Right lobe of liver (tissue), 6 donors: ENCODE results near the gene SLC52A3. TPM values are rescaled to one million over a fixed set of nuclear protein-coding genes. Genes with fewer than 3 reads are reported as not detected.

ENCODE experiments used
- ATAC-seq, 4 donors: fragments of 200-7000 bp; cut with Tn5 transposase; one replicate each; pipeline ENCODE4 v1.9.1; 2020; ENCODE audit warnings: mild to moderate bottlenecking in 4 of 4, moderate library complexity in 4 of 4
- DNase-seq, 3 donors: peaks; one replicate each; pipeline ENCODE4 v3.0.0-alpha.2; 2020
- H3K27ac ChIP-seq, 3 donors: fragments of 200-600 bp; one replicate each; pipeline ENCODE4 v1.8.0; 2022
- H3K27me3 ChIP-seq, 2 donors: fragments of 200-600 bp; one replicate each; pipeline ENCODE4 v1.8.0; 2022
- H3K36me3 ChIP-seq, 4 donors: fragments of 200-600 bp; sonication (generic) in 1 of 4; one replicate each; pipeline versions ENCODE4 v1.5.1 to v1.8.0; 2017 to 2022; ENCODE audit warnings: control low read depth in 1 of 4
- H3K4me1 ChIP-seq, 4 donors: fragments of 200-600 bp; sonication (generic) in 1 of 4; one replicate each; pipeline versions ENCODE4 v1.5.1 to v1.8.0; 2017 to 2022; ENCODE audit warnings: control low read depth in 1 of 4
- H3K4me3 ChIP-seq, 3 donors: fragments of 200-600 bp; one replicate each; pipeline ENCODE4 v1.8.0; 2022
- H3K9me3 ChIP-seq, 4 donors: fragments of 200-600 bp; sonication (generic) in 1 of 4; one replicate each; pipeline versions ENCODE4 v1.5.1 to v1.8.0; 2017 to 2022; ENCODE audit warnings: control low read depth in 1 of 4
- POLR2A ChIP-seq: fragments of 450-650 bp; IDR thresholded peaks from one replicate; pipeline ENCODE4 v1.6.1; 2017; ENCODE audit warnings: antibody characterized with exemption, mild to moderate bottlenecking
- WGBS: methylation state at CpG from one replicate; pipeline ENCODE4 v1.1.6; 2018; ENCODE audit warnings: low coverage, low lambda C conversion rate; ENCODE audit not compliant: insufficient coverage; ENCODE audit errors: missing lambda C conversion rate; 5-methylcytosine and 5-hydroxymethylcytosine counted together
- intact Hi-C, 2 donors: fragments of 100-400 bp; cut with DNase I; formaldehyde crosslinking; loops; one replicate each; pipeline versions ENCODE4 v1.11.2 to v1.14.1; 2022
- total RNA-seq, 6 experiments: library from RNA; depleted of rRNA in 2 of 6; stranded (reverse); fragments of >200 nt in 2 of 6; fragmentation: NEBNext Ultra II Directional in 3 of 6; extraction: Animal tissue kit (Norgen Biotek cat#: 25700) in 3 of 6; gene quantifications; one replicate each; pipeline versions ENCODE4 v1.1.0 to v1.2.4, GENCODE V29; 2016 to 2023
- TF ChIP-seq, protein P1 (sequence below), 4 donors: fragments of 200-600 bp in 3 of 4; fragments of 450-650 bp in 1 of 4; IDR thresholded peaks; one replicate each; pipeline versions ENCODE4 v1.5.1 to v1.8.0; 2016 to 2022; ENCODE audit warnings: antibody characterized with exemption in 4 of 4, mild to moderate bottlenecking in 2 of 4
- donor health status: DM: no; HTN: yes; CAD: no.
- donor health status: DM: no; HTN: no; CAD: no.
- donor health status: DM: no; HTN: no; CAD: no.
- donor health status: DM: no; HTN: yes; CAD: no.
- donor health status: DM: no; HTN: yes; CAD: no.

SLC52A3 gene
- total RNA-seq, 6 experiments from 2014 or later: 0.05 to 0.62 TPM; not detected in 4

DNA sequence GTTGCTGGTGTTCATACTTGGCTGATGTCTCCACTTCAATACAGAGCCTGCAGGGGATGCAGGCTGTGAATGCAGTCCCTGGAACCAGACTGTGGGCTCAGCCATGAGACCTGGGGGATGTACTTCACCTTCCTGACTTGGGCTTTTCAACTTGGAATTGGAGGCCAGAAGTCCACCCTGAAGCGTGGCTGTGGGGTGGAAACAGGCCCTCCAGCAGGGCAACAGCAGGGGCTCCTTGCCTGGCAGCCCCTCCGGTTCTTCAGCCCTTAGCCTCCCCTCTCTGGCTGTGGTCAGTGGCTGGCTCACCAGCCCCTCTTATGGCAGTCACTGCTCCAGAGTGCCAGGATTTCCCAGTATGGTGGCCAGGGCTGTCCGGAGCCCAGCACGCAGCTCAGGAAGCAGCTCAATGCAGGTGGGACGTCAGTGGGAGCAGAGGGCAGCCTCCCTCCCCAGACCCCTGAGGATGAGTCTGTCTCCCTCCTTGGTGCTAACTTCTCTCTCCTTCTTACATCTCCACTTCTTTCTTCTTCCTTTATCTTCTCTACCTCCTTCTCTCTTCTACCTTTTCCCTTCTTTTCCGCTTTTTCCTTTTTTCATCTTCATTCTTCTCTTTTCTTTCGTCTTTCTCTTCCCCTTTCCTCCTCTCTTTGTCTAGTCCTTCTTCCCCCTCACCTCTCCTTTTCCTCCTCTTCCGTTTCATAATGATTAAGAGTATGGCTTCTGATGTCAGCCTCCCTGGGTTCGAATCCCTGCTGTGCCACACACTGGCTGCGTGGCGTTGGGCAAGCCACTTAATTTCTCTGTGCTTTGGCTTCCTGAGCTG is 45.3 kb downstream of the SLC52A3 start:
- no peak overlapping the region for H3K27ac ChIP-seq
- peaks cover 0 to 2% (median 0%) of the 10 kb centered on the region in 4 donors for H3K4me1 ChIP-seq
- H3K36me3 ChIP-seq: no peaks in the 10 kb centered on the region
- TF ChIP-seq POLR2A: no peak
- TF ChIP-seq, protein P1, sequence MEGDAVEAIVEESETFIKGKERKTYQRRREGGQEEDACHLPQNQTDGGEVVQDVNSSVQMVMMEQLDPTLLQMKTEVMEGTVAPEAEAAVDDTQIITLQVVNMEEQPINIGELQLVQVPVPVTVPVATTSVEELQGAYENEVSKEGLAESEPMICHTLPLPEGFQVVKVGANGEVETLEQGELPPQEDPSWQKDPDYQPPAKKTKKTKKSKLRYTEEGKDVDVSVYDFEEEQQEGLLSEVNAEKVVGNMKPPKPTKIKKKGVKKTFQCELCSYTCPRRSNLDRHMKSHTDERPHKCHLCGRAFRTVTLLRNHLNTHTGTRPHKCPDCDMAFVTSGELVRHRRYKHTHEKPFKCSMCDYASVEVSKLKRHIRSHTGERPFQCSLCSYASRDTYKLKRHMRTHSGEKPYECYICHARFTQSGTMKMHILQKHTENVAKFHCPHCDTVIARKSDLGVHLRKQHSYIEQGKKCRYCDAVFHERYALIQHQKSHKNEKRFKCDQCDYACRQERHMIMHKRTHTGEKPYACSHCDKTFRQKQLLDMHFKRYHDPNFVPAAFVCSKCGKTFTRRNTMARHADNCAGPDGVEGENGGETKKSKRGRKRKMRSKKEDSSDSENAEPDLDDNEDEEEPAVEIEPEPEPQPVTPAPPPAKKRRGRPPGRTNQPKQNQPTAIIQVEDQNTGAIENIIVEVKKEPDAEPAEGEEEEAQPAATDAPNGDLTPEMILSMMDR (IDR thresholded peaks at IDR 0.05): no peak
- ATAC-seq: no peak
- H3K9me3 ChIP-seq: no peaks in the 10 kb centered on the region
- WGBS: 63% methylated on average over 4 of the region's 11 CpGs
- intact Hi-C loops: loop anchor here in 1 of 2 donors (10.0 kb wide), 1 partner anchor 158 kb away; no protein-coding TSS in a partner anchor
- H3K27me3 ChIP-seq: peaks cover 0 to 4% of the 10 kb centered on the region in 2 donors
- H3K4me3 ChIP-seq: no peak overlapping the region
- no peak for DNase-seq

DNA sequence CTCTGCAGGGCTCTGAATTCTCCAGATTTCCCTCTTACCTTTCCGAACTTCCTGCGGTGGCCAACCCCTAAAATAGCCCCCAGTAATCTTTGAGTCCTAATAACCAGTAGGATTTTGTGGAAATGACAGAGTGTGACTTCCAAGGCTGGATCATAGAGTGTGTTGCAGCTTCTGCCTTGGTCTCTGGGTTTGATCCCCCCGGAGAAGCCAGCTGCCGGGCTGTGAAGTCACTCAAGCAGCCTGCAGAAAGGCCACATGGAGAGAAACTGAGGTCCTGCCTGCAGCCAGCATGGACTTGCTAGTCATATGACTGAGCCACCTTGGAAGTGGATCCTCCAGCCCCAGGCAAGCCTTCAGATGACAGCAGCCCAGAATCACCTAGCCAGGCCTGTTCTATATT is 46.4 kb downstream of the SLC52A3 start:
- TF ChIP-seq, protein P1 (IDR thresholded peaks at IDR 0.05): no peak
- no peak for TF ChIP-seq POLR2A
- no peaks in the 10 kb centered on the region for H3K27me3 ChIP-seq
- no peak overlapping the region for H3K4me3 ChIP-seq
- WGBS: 77% methylated on average over 3 of the region's 4 CpGs
- H3K9me3 ChIP-seq: no peaks in the 10 kb centered on the region
- H3K36me3 ChIP-seq: no peaks in the 10 kb centered on the region
- no peak overlapping the region for H3K27ac ChIP-seq
- ATAC-seq (no peak), DNase-seq (no peak)
- intact Hi-C loops: loop anchor here in 1 of 2 donors (10.0 kb wide), 1 partner anchor 157 kb away; no protein-coding TSS in a partner anchor
- H3K4me1 ChIP-seq: no peaks in the 10 kb centered on the region

DNA sequence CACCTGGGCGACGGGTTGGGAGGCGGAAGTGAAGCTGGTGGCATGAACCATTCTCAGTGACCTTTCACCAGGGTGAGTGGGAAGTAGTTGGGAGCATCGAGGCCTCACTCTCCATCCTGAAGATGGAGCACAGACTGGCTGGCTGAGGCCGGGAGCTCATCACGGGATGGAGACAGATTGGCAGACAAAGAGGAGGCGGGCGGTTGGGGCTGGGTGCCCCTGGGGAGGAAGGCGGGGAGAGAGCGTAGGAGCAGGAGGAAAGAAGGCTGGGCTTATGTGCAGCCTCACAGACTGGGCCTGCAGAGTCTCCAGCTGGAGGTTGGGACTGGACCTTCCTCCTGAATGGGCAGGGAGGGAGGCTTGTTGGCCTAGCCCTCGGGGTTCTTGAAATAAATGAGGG is 48.5 kb downstream of the SLC52A3 start:
- H3K36me3 ChIP-seq: no peaks in the 10 kb centered on the region
- no peak overlapping the region for H3K4me3 ChIP-seq
- H3K9me3 ChIP-seq: no peaks in the 10 kb centered on the region
- no peak for TF ChIP-seq POLR2A
- TF ChIP-seq, protein P1 (IDR thresholded peaks at IDR 0.05): no peak
- 54% methylated on average over 8 of the region's 11 CpGs for WGBS
- intact Hi-C loops: loop anchor here in 1 of 2 donors (10.0 kb wide), 1 partner anchor 155 kb away; no protein-coding TSS in a partner anchor
- DNase-seq: no peak
- H3K27me3 ChIP-seq: no peaks in the 10 kb centered on the region
- no peak overlapping the region for H3K27ac ChIP-seq
- H3K4me1 ChIP-seq: no peaks in the 10 kb centered on the region
- no peak for ATAC-seq

DNA sequence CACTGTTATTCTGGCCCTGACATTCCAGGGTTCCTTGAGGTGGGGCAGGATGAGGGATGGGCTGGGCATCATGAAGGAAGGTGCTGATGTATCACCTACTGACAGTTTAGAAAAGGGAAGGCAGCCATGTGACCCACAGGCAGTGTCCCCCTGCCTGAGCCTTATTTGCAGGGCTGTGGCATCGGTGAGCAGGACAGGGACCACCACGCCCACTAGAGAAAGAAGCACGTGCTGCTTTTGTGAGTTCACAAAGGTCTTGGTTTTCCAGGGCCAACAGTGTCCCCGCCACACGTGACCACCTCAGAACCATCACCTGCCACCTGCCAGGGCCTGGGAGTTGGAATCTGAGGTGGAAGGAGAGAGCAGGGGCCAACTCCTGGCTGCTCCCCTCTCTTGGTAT is 49.2 kb downstream of the SLC52A3 start:
- Histone ChIP-seq H3K27me3 (no peaks in the 10 kb centered on the region), H3K27ac (no peak overlapping the region), H3K36me3 (no peaks in the 10 kb centered on the region), H3K9me3 (no peaks in the 10 kb centered on the region), H3K4me3 (no peak overlapping the region), H3K4me1 (no peaks in the 10 kb centered on the region)
- WGBS: no CpG with 5 or more reads among the region's 5 CpGs
- intact Hi-C loops: no loop called here
- ATAC-seq: no peak
- no peak for DNase-seq
- TF ChIP-seq POLR2A: no peak
- TF ChIP-seq, protein P1 (IDR thresholded peaks at IDR 0.05): no peak
